Trophoblast cell (in vitro differentiated cells and primary cell): ENCODE data around the gene ITGB7.

Source experiments
- DNase-seq, 2 donors: peaks; one replicate each; pipeline ENCODE4 v3.0.0-alpha.2; 2016
- H2AFZ ChIP-seq: 2 replicates; pipeline ENCODE4 v1.6.1; 2013; ENCODE audit warnings: low read length, moderate library complexity, mild to moderate bottlenecking; ENCODE audit not compliant: insufficient read depth, poor library complexity
- H2AK5ac ChIP-seq: 2 replicates; pipeline ENCODE4 v1.6.1; 2013; ENCODE audit warnings: mild to moderate bottlenecking, low read length
- H2BK120ac ChIP-seq: 2 replicates; pipeline ENCODE4 v1.6.1; 2013; ENCODE audit warnings: low read length, mild to moderate bottlenecking, moderate library complexity; ENCODE audit not compliant: insufficient read depth, poor library complexity
- H2BK12ac ChIP-seq: 2 replicates; pipeline ENCODE4 v1.6.1; 2013; ENCODE audit warnings: mild to moderate bottlenecking, low read length, moderate library complexity
- H2BK5ac ChIP-seq: 2 replicates; pipeline ENCODE4 v1.6.1; 2013; ENCODE audit warnings: low read length, low read depth, moderate library complexity, mild to moderate bottlenecking; ENCODE audit not compliant: poor library complexity
- H3K14ac ChIP-seq: 2 replicates; pipeline ENCODE4 v1.6.1; 2013; ENCODE audit warnings: mild to moderate bottlenecking, low read length
- H3K18ac ChIP-seq: 2 replicates; pipeline ENCODE4 v1.6.1; 2013; ENCODE audit warnings: mild to moderate bottlenecking, low read length
- H3K23ac ChIP-seq: 2 replicates; pipeline ENCODE4 v1.6.1; 2013; ENCODE audit warnings: low read length
- H3K27ac ChIP-seq: 2 replicates; pipeline ENCODE4 v1.5.1; 2013; ENCODE audit warnings: low read depth, mild to moderate bottlenecking, inconsistent platforms, low read length, moderate library complexity
- H3K27me3 ChIP-seq: 2 replicates; pipeline ENCODE4 v1.6.1; 2013; ENCODE audit warnings: inconsistent platforms, mild to moderate bottlenecking, low read length, moderate library complexity; ENCODE audit not compliant: insufficient read depth
- H3K36me3 ChIP-seq, 2 experiments: 1 replicate in 1 of 2; 2 replicates in 1 of 2; pipeline ENCODE4 v1.6.1; 2013; ENCODE audit warnings: low read length in 2 of 2, mild to moderate bottlenecking in 2 of 2, moderate library complexity in 1 of 2; ENCODE audit not compliant: insufficient read depth in 2 of 2, control insufficient read depth in 1 of 2
- H3K4ac ChIP-seq: 2 replicates; pipeline ENCODE4 v1.6.1; 2013; ENCODE audit warnings: low read depth, mild to moderate bottlenecking, low read length, moderate library complexity
- H3K4me1 ChIP-seq, 2 experiments: 1 replicate in 1 of 2; 2 replicates in 1 of 2; pipeline ENCODE4 v1.6.1; 2013; ENCODE audit warnings: low read length in 2 of 2, mild to moderate bottlenecking in 2 of 2, moderate library complexity in 1 of 2; ENCODE audit not compliant: insufficient read depth in 2 of 2, control insufficient read depth in 1 of 2
- H3K4me2 ChIP-seq: 2 replicates; pipeline ENCODE4 v1.6.1; 2013; ENCODE audit warnings: inconsistent platforms, mild to moderate bottlenecking, low read length, moderate library complexity
- H3K4me3 ChIP-seq: 2 replicates; pipeline ENCODE4 v1.5.1; 2013; ENCODE audit warnings: mild to moderate bottlenecking, low read depth, low read length, inconsistent platforms
- H3K79me1 ChIP-seq: one replicate; pipeline ENCODE4 v1.6.1; 2013; ENCODE audit warnings: low read length
- H3K79me2 ChIP-seq: 2 replicates; pipeline ENCODE4 v1.6.1; 2013; ENCODE audit warnings: low read length, mild to moderate bottlenecking; ENCODE audit not compliant: control insufficient read depth, insufficient read depth, poor library complexity
- H3K9ac ChIP-seq: 2 replicates; pipeline ENCODE4 v1.6.1; 2013; ENCODE audit warnings: mild to moderate bottlenecking, low read length
- H3K9me3 ChIP-seq: 2 replicates; pipeline ENCODE4 v1.6.1; 2013; ENCODE audit warnings: low read depth, mild to moderate bottlenecking, control low read depth, inconsistent platforms, low read length; ENCODE audit not compliant: insufficient read depth
- H4K12ac ChIP-seq: 2 replicates; pipeline ENCODE4 v1.6.1; 2013; ENCODE audit warnings: low read depth, mild to moderate bottlenecking, low read length, moderate library complexity
- H4K8ac ChIP-seq: 2 replicates; pipeline ENCODE4 v1.6.1; 2013; ENCODE audit warnings: low read depth, mild to moderate bottlenecking, low read length, moderate library complexity
- H4K91ac ChIP-seq: one replicate; pipeline ENCODE4 v1.6.1; 2013; ENCODE audit warnings: low read depth, mild to moderate bottlenecking, low read length, moderate library complexity
- WGBS: extraction: QIAGEN DNeasy Blood & Tissue Kit; methylation state at CpG from one replicate; pipeline ENCODE4 v1.1.7; 2013; ENCODE audit warnings: missing lambda C conversion rate; ENCODE audit not compliant: insufficient read length, insufficient coverage; ENCODE audit errors: extremely low coverage; 5-methylcytosine and 5-hydroxymethylcytosine counted together

ITGB7 gene

GRCh38 chr12:53227836-53228235, 20.8 kb upstream of the ITGB7 start:
- no peak overlapping the region for H4K12ac ChIP-seq
- H4K8ac ChIP-seq = no peak overlapping the region
- H2AK5ac ChIP-seq = no peak overlapping the region
- H3K4me1 ChIP-seq = peaks cover 43 to 51% of the 10 kb centered on the region in 2 experiments
- no peak overlapping the region for H3K23ac ChIP-seq
- no peak overlapping the region for H3K4me3 ChIP-seq
- H3K4ac ChIP-seq = no peak overlapping the region
- H4K91ac ChIP-seq = no peak overlapping the region
- no peak overlapping the region for H3K9ac ChIP-seq
- no peak overlapping the region for H2BK120ac ChIP-seq
- no peak overlapping the region for H3K14ac ChIP-seq
- H3K79me2 ChIP-seq = peaks cover 3% of the 10 kb centered on the region
- no peaks in the 10 kb centered on the region for H3K9me3 ChIP-seq
- no CpG with 5 or more reads among the region's 1 CpG for WGBS
- peaks cover 30% of the 10 kb centered on the region for H3K79me1 ChIP-seq
- H3K27me3 ChIP-seq = no peaks in the 10 kb centered on the region
- DNase-seq = no peak
- H2BK12ac ChIP-seq = no peak overlapping the region
- H2BK5ac ChIP-seq = no peak overlapping the region
- no peak overlapping the region for H3K27ac ChIP-seq
- H3K36me3 ChIP-seq = peaks cover 0 to 4% of the 10 kb centered on the region in 2 experiments
- H2AFZ ChIP-seq = no peak overlapping the region
- H3K4me2 ChIP-seq = no peak overlapping the region
- H3K18ac ChIP-seq = no peak overlapping the region

GRCh38 chr12:53227341-53227740, 20.3 kb upstream of the ITGB7 start:
- Histone ChIP-seq H2BK120ac (no peak overlapping the region), H3K4ac (no peak overlapping the region), H3K4me3 (no peak overlapping the region), H4K12ac (no peak overlapping the region), H4K8ac (no peak overlapping the region), H3K9me3 (no peaks in the 10 kb centered on the region), H3K36me3 (peaks cover 0 to 4% of the 10 kb centered on the region in 2 experiments), H3K79me1 (peaks cover 29% of the 10 kb centered on the region), H3K27ac (no peak overlapping the region), H3K23ac (no peak overlapping the region), H2BK12ac (no peak overlapping the region), H3K79me2 (peaks cover 3% of the 10 kb centered on the region), H3K4me2 (no peak overlapping the region), H3K4me1 (peaks cover 43 to 51% of the 10 kb centered on the region in 2 experiments), H3K9ac (no peak overlapping the region), H3K14ac (no peak overlapping the region), H3K27me3 (no peaks in the 10 kb centered on the region), H4K91ac (no peak overlapping the region), H2AFZ (no peak overlapping the region), H2AK5ac (no peak overlapping the region), H3K18ac (no peak overlapping the region), H2BK5ac (no peak overlapping the region)
- no CpG with 5 or more reads among the region's 11 CpGs for WGBS
- no peak for DNase-seq

GRCh38 chr12:53226815-53227214, 19.8 kb upstream of the ITGB7 start:
- H3K79me1 ChIP-seq = peaks cover 26% of the 10 kb centered on the region
- peaks cover 0 to 4% of the 10 kb centered on the region in 2 experiments for H3K36me3 ChIP-seq
- no peak overlapping the region for H3K23ac ChIP-seq
- H3K27me3 ChIP-seq = no peaks in the 10 kb centered on the region
- H2BK5ac ChIP-seq = no peak overlapping the region
- no peaks in the 10 kb centered on the region for H3K9me3 ChIP-seq
- H2AFZ ChIP-seq = no peak overlapping the region
- H3K14ac ChIP-seq = no peak overlapping the region
- no peak overlapping the region for H3K4ac ChIP-seq
- no peak overlapping the region for H4K91ac ChIP-seq
- H3K9ac ChIP-seq = no peak overlapping the region
- peaks cover 3% of the 10 kb centered on the region for H3K79me2 ChIP-seq
- no peak overlapping the region for H2BK120ac ChIP-seq
- DNase-seq = no peak
- H3K4me2 ChIP-seq = no peak overlapping the region
- WGBS = no CpG with 5 or more reads among the region's 4 CpGs
- no peak overlapping the region for H3K18ac ChIP-seq
- H3K27ac ChIP-seq = no peak overlapping the region
- H2AK5ac ChIP-seq = no peak overlapping the region
- H3K4me1 ChIP-seq = peaks cover 43 to 51% of the 10 kb centered on the region in 2 experiments
- H3K4me3 ChIP-seq = no peak overlapping the region
- H4K8ac ChIP-seq = no peak overlapping the region
- H4K12ac ChIP-seq = no peak overlapping the region
- H2BK12ac ChIP-seq = no peak overlapping the region

- no peak overlapping the region for H2AK5ac ChIP-seq
- no peak overlapping the region for H4K12ac ChIP-seq
- no peak overlapping the region for H2AFZ ChIP-seq
Measured at GRCh38 chr12:53225635-53226424, 18.8 kb upstream of the ITGB7 start.

More at GRCh38 chr12:53225635-53226424, 18.8 kb upstream of the ITGB7 start:
- H4K91ac ChIP-seq = no peak overlapping the region
- no peak overlapping the region for H2BK12ac ChIP-seq
- no peak for DNase-seq
- no peak overlapping the region for H3K18ac ChIP-seq
- no peak overlapping the region for H2BK5ac ChIP-seq
- H3K27me3 ChIP-seq = no peaks in the 10 kb centered on the region
- no peak overlapping the region for H4K8ac ChIP-seq
- no peak overlapping the region for H3K4ac ChIP-seq
- no CpG with 5 or more reads among the region's 10 CpGs for WGBS
- H3K4me1 ChIP-seq = peaks cover 35 to 41% of the 10 kb centered on the region in 2 experiments
- peaks cover 23% of the 10 kb centered on the region for H3K79me1 ChIP-seq
- H3K27ac ChIP-seq = no peak overlapping the region
- no peak overlapping the region for H3K14ac ChIP-seq
- peaks cover 4% of the 10 kb centered on the region for H3K79me2 ChIP-seq
- no peaks in the 10 kb centered on the region for H3K9me3 ChIP-seq
- peaks cover 0 to 4% of the 10 kb centered on the region in 2 experiments for H3K36me3 ChIP-seq
- peak overlapping the region; percentile 15 for H3K23ac ChIP-seq
- H3K4me3 ChIP-seq = no peak overlapping the region
- H3K9ac ChIP-seq = peak overlapping the region; percentile 11
- no peak overlapping the region for H3K4me2 ChIP-seq
- H2BK120ac ChIP-seq = no peak overlapping the region
